ENCODE data around the gene DMP1.

DNA sequence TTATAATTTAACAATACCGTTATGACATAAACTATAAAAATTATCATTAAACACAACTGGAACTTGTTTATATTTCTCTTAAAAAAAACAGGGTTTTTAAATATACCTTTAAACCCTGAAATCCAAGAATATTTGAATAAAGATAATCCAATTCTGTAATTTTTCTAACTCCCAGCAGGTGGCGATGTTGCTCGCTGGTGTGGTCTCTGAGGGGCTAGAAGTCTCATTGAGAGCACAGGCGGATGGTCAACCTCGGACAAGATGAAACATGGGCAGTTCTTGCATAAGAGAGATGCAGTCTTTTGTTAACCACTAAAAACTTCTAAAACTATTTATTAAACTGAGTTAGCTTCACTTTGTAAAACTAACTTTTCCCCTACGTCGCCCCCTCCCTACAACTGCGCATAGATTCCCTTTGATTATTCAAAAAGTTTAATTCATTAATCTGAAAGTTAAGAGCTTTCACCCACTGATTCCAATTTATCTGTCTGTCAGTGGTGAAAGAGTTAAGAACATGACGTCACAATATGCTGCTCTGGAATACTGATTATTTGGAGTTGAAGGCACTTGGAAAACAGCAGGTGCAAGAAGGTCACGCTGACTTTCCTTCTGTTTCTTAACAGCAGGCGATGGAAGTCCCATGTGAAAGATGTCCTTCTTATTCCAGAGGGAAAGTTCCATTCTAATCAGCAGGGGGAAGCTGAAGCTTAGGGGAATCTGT is 29.5 kb downstream of the DMP1 start:
- TF ChIP-seq, protein P1, sequence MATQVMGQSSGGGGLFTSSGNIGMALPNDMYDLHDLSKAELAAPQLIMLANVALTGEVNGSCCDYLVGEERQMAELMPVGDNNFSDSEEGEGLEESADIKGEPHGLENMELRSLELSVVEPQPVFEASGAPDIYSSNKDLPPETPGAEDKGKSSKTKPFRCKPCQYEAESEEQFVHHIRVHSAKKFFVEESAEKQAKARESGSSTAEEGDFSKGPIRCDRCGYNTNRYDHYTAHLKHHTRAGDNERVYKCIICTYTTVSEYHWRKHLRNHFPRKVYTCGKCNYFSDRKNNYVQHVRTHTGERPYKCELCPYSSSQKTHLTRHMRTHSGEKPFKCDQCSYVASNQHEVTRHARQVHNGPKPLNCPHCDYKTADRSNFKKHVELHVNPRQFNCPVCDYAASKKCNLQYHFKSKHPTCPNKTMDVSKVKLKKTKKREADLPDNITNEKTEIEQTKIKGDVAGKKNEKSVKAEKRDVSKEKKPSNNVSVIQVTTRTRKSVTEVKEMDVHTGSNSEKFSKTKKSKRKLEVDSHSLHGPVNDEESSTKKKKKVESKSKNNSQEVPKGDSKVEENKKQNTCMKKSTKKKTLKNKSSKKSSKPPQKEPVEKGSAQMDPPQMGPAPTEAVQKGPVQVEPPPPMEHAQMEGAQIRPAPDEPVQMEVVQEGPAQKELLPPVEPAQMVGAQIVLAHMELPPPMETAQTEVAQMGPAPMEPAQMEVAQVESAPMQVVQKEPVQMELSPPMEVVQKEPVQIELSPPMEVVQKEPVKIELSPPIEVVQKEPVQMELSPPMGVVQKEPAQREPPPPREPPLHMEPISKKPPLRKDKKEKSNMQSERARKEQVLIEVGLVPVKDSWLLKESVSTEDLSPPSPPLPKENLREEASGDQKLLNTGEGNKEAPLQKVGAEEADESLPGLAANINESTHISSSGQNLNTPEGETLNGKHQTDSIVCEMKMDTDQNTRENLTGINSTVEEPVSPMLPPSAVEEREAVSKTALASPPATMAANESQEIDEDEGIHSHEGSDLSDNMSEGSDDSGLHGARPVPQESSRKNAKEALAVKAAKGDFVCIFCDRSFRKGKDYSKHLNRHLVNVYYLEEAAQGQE (IDR thresholded peaks at IDR 0.05; ENCODE audit: insufficient read depth in 1 of 2, low read depth in 2 of 2, low read length in 2 of 2), result no peak
- TF ChIP-seq SIN3A (IDR thresholded peaks at IDR 0.05; ENCODE audit: borderline replicate concordance, insufficient read depth, low read length), result no peak
- TF ChIP-seq TAF1 (IDR thresholded peaks at IDR 0.05; ENCODE audit: borderline replicate concordance, insufficient read depth, low read length), result no peak
